ENCODE data around the gene MAPKAP1.

The MAPKAP1 gene

DNA sequence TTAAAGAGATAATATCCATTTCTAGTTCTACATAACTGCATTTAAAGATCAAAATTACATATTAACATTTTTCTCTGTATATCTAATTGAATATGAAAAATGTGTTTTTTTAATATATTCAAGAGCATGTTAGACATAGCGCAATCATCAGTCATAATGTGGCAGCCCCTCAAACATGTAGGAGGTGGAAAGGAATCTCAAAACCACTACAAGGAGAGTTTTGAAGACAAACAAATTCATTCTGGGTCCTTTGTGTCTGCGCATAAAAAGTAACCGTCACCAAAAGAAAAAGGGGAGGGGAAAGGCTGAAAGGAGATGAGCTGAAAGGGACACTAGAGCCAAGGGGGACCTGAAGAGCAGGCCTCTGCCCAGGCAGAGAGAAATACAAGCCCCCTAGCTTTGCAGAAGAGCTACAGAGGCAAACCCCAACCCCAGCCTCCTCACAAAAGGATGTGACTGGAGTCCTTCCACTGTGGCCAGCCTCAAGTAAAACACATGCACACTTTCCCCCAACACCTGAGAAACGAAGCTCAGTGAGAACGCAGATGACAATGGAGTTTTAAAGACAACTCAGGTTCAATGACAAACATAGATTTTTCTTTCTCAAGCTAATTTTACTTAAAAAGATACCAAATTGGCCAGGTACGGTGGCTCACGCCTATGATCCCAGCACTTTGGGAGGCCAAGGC, 62.0 kb downstream of the MAPKAP1 start:
- no peak for DNase-seq (ENCODE audit: low read depth in 3 of 3, low spot score in 1 of 3)

DNA sequence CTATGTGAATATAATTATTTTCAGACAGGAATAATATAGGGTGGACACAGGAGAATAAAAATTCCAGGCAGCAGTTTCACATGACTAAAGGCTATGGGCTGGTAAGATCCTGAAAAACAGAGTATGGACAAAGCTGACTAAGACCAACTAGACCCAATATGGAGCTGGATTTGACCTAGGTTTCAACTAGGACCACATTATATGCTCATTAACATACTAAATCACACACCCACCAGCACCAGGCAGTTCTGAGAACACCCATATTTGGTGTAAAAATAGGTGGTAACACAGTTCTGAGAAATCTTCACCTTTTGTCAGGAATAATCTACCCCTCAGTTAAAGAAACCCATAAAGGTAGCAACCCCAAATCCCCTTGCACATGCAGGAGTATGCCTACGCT, 64.7 kb downstream of the MAPKAP1 start:
- DNase-seq (ENCODE audit: low read depth in 3 of 3, low spot score in 1 of 3), result no peak

DNA sequence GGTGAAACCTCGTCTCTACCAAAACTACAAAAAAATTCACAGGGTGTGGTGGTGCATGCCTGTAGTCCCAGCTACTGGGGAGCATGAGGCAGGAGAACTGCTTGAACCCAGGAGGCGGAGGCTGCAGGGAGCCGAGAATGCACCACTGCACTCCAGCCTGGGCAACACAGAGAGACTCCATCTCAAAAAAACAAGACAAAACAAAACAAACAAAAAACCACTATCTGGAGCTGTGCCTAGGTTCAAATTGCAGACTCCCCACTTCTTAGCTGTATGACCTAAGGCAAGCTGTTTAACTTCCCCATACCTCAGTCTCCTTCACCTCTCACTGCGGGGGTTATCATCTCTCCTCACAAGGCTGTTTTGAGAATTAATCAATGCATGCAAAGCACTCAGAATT, 68.0 kb downstream of the MAPKAP1 start:
- DNase-seq (ENCODE audit: low read depth in 3 of 3, low spot score in 1 of 3), result no peak

DNA sequence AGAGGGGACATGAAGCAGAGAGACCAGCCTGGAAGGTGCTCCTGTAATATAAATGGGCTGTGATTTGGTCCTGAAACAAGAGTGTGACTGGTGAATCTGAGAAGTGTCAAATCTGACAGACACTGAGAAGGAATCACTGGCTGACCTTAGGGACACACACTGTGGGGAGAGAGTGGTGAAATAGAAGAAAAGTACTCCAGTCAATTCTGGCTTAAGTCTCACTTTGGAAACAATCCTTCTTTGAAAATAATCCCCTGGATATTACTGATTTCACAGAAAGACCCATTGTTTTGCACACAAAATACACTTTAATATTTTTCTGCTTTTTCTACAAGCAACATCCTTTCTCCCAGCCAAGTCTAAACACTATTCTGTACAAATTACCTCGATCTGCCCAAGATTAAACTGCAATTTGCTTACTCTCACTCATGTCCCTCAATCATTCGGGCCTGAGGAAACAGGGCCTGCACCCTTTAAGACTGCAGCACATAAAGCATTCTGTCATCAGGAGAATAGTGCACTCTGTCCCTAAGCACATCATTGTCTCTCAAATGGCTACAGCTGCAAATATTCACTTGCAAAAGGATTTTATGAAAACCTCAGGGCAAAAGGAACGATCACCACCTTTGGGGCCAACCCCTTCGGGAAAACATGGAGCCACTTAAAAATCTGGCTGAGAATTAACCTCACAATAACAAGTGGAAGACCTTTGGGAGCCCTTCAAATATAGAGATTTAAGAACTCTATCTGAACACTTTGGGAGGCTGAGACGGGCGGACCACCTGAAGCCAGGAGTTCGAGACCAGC, 68.6 kb downstream of the MAPKAP1 start:
- no peak for DNase-seq (ENCODE audit: low read depth in 3 of 3, low spot score in 1 of 3)

- no peak for DNase-seq (ENCODE audit: low read depth in 3 of 3, low spot score in 1 of 3)
Measured at GRCh38 chr9:125637241-125637640, 69.8 kb downstream of the MAPKAP1 start.

DNA sequence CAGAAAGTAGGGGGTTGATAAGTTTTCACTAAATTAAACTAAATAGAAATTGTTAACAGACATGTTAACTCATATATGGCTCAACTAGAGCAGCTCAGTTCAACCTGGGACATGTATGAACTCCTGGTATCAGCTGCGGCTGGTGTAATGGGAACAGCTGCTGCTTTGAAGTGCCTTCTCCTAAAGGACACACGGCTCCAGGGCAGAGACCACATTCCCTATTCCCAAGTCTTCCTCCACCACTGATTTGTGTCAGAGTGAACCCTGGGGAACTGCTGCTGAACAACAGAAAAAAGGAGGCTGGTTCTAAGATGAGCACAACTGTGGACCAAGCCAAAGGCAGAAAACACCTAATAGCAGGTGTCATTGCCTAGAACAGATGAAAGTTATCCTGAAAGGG, 71.1 kb downstream of the MAPKAP1 start:
- DNase-seq (ENCODE audit: low read depth in 3 of 3, low spot score in 1 of 3), result no peak

DNA sequence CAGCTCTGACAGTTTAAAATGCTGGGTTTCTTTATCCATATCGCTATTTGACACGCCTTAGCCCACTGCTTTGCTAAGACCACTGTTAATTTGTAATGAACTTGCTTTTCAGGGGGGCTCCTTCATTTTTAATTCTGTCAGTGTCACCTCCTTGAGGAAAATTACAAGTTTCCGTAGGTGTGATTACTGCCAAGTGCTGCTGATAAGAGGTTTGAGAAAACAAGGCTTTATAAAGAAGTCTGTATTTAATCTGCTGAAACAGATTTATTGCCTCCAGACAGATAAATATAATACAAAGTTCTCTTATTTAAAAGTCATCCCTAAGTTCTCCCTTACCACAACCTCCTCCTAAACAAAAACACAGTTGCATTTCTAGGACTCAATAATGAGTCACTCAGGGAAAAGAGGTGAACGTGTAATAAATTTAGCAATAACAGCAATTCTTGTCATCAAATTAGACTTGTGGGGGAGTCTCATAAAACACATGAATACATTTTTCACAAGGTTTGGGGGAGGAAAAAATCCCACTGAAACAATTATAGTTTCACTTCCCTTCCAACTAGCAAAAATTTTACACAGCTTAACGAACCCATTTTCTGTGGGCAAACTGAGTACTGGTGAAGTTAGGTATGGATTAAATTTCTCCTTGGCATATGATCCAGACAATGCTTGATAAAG, 72.8 kb downstream of the MAPKAP1 start:
- no peak for DNase-seq (ENCODE audit: low read depth in 3 of 3, low spot score in 1 of 3)

DNA sequence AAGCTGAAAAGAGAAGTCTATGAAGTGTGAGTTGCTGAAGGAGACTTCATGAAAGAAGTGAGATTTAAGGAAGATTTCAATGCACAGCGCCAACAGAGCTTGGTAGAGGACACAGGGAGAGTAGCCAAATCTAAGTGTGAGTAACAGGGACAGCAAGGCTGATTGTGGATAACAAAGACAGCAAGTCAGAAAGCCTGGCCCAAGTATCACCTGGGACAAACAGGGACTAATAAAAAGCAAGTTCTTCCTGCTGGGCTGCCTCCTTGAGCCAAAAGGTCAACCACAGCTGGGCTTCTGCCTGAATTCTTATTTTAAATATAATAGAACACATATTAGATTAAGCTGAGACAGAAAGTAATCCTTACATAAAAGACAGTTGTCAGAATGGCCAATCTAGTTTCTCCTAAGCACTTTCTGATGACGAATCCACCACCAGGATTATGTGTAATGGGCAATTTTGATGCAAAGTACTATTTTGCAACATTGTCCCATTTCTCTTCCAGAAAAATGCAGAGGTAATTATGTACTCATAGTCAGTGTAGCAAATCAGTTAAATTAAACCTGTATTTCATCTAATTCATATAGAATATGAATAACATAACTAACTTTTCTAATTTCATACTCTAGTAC, 73.8 kb downstream of the MAPKAP1 start:
- DNase-seq (ENCODE audit: low read depth in 3 of 3, low spot score in 1 of 3), result no peak

- no peak for DNase-seq (ENCODE audit: low read depth in 3 of 3, low spot score in 1 of 3)
Measured at GRCh38 chr9:125632321-125633115, 74.5 kb downstream of the MAPKAP1 start.

DNA sequence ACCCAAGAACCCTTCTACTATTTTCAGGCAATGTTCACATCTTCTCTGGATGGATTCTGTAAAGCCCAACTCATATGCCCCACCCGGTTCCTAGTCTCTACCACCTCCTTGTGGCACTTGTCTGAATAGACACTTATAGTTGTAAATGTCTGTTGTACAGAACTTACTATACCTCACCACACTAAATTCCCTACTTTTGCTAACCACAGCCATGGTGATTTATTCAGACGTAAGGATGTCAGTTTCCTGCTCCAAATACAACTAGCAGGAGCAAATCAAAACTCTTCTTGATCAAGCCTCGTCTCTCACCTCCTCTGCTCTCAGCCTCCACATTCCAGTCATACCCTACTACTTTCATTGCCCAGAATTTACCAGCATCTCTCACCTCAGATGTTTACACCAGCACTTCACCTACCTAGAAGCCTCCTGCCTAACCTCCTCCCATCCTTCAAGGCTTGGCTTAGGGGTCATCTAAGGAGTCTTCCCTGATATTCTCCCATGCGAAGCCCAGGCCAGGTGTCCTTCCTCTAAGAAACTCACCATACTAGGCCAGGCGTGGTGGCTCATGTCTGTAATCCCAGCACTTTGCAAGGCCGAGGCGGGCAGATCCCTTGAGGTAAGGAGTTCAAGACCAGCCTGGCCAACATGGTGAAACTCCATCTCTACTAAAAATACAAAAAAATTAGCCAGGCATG, 75.5 kb downstream of the MAPKAP1 start:
- no peak for DNase-seq (ENCODE audit: low read depth in 3 of 3, low spot score in 1 of 3)

GRCh38 chr9:125630436-125630835, 76.6 kb downstream of the MAPKAP1 start:
- DNase-seq (ENCODE audit: low read depth in 3 of 3, low spot score in 1 of 3), result no peak

GRCh38 chr9:125629446-125629845, 77.6 kb downstream of the MAPKAP1 start:
- DNase-seq (ENCODE audit: low read depth in 3 of 3, low spot score in 1 of 3), result no peak

- DNase-seq (ENCODE audit: low read depth in 3 of 3, low spot score in 1 of 3), result no peak
Measured at GRCh38 chr9:125626187-125626586, 80.8 kb downstream of the MAPKAP1 start.

DNA sequence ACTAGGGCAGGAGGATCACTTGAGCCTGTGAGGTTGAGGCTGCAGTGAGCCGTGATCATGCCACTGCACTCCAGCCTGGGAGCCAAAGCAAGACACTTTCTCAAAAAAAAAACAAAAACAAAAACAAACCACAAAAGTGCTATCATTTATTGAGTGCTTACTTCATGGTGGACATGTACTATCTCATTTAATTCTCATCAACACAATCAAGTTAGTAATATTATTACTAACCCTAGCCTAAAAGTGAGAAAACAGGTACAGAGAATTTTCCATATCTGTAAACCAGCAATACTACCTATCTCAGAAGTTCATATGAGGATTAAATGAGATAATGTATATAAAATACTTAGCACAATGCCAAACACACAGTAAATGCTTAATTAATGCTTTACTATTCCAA, 85.8 kb downstream of the MAPKAP1 start:
- DNase-seq (ENCODE audit: low read depth in 3 of 3, low spot score in 1 of 3), result no peak

- DNase-seq (ENCODE audit: low read depth in 3 of 3, low spot score in 1 of 3), result no peak
Measured at GRCh38 chr9:125620216-125620615, 86.8 kb downstream of the MAPKAP1 start.

DNA sequence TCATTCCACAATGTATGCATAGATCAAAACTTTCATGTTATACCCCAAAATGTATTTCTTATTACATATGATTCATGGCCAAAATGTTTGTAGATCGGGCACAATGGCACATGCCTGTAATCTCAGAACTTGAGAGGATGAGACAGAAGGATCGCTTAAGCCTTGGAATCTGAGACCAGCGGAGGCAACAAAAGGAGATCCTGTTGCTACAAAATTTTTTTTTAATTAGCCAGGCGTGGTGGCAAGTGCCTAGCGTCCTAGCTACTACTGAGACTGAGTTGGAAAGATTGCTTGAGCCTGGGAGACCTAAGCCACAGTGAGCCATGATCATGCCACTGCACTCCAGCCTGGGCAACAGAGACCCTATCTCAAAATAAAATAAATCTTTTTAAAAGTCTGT, 89.9 kb downstream of the MAPKAP1 start:
- no peak for DNase-seq (ENCODE audit: low read depth in 3 of 3, low spot score in 1 of 3)

GRCh38 chr9:125613141-125613540, 93.9 kb downstream of the MAPKAP1 start:
- DNase-seq (ENCODE audit: low read depth in 3 of 3, low spot score in 1 of 3), result no peak

DNA sequence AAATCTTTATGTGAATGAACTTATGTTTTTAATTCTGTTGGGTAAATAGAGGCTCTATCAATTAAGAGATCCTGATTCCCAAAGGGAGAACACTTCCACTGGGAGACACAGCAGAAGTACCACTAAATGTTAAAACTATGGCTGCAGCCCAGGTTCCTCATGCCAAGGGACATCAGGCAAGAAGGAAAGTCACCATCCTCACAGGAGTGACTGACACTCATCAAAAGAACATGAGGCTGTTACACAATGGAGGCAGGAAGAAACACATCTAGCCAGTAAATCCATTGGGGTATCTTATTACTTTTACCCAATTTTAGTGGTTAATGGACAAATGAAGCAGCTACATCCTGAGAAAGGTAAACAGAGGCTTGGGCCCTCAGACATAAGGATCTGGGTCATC, 94.4 kb downstream of the MAPKAP1 start:
- no peak for DNase-seq (ENCODE audit: low read depth in 3 of 3, low spot score in 1 of 3)

- DNase-seq (ENCODE audit: low read depth in 3 of 3, low spot score in 1 of 3), result no peak
Measured at GRCh38 chr9:125611121-125611765, 95.8 kb downstream of the MAPKAP1 start.

DNA sequence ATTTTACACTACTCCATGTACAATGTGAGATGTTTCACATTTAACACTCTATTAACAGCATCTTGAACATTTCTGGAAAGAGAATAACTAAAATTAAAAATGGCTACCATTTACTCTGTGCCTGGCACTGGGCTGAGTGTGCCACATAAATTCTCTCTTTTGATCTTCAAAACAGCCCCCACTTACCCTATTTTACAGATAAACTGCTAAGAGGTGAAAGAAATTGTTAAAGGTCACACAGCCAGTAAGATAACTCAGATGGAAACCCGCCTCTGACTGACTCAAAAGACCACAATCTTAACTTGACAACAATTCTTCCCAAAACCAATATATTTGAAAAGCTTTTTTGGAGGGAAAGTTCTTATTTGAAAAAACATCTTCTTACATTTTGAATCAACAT, 97.3 kb downstream of the MAPKAP1 start:
- DNase-seq (ENCODE audit: low read depth in 3 of 3, low spot score in 1 of 3), result no peak
